ENCODE results near the gene PCSK2.

Gene PCSK2

DNA sequence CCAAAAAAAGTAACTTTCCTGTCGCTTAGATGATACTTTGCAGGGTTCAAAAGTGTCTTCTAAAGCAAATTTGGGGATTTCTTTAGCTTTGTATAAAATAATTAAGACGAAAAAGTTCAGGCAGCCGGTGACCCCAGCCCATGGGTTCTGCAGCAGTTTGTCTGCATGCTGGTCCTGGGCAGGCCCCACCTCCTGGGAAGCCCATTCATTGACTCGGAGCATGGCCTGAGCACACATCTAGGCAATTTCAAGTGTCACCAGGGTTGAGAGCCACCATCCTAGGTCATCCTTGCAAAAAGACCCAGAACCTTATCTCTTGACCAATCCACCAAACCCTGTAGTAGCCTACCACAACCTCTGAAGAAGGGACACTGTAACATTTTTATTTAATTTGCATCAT, 283.7 kb downstream of the PCSK2 start:
- Mint-ChIP-seq H3K4me1 (ENCODE audit: low read depth in 2 of 2) (peaks cover 33 to 36% of the 10 kb centered on the region in 2 donors), H3K4me3 (no peak overlapping the region), H3K9me3 (peaks cover 0 to 3% of the 10 kb centered on the region in 2 donors), H3K36me3 (ENCODE audit: insufficient read depth) (peaks cover 7% of the 10 kb centered on the region), H3K27ac (no peak overlapping the region), H3K27me3 (no peaks in the 10 kb centered on the region)
- DNase-seq, result no peak
- no peak for ATAC-seq (replicated peaks)

DNA sequence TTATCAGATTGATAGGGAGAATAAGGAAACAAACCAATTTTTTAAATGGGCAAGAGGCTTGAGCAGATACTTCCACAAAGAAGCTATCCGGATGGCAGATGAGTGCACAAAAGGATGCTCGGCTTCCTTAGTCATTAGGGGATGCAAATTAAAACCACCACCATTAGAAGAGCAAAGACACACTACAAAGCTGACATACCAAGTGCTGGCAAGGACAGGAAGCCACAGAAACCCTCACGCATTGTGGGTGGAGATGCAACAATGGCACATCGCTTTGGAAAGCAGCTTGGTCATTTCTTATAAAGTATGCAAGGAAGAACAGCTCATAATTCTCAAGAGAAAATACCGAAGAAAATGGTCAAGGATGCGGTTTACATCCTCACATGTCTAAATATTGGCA, 284.6 kb downstream of the PCSK2 start:
- Mint-ChIP-seq H3K27me3 (no peaks in the 10 kb centered on the region), H3K4me1 (ENCODE audit: low read depth in 2 of 2) (peaks cover 26 to 29% of the 10 kb centered on the region in 2 donors), H3K4me3 (peak overlapping the region; percentile 21 to 49), H3K27ac (peak overlapping the region in 1 of 2 donors; percentile 41), H3K9me3 (peaks cover 0 to 3% of the 10 kb centered on the region in 2 donors), H3K36me3 (ENCODE audit: insufficient read depth) (peaks cover 4% of the 10 kb centered on the region)
- ATAC-seq (replicated peaks), result peak; percentile 67
- no peak for DNase-seq

DNA sequence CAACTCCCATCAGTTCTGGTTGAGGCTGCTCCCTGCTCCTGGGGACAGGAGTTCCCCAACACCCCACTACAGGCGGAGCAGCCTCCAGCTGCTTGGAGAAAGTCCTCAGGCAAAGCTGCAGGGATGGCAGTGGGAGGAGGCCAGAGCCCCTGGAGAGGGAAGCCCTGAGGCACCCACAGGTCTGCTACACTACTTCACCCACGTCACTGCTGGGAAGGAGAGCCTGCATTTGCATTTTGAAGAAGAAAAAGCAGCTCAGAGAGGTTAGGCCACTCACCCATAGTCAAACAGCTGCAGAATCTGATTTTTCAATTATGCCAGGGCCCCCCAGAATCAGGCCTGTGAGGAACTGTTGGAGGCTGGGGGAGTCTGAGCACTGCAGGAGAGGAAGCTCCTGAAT, 287.1 kb downstream of the PCSK2 start:
- H3K4me1 Mint-ChIP-seq (ENCODE audit: low read depth in 2 of 2), result peaks cover 16 to 18% of the 10 kb centered on the region in 2 donors
- peaks cover 0 to 3% of the 10 kb centered on the region in 2 donors for H3K9me3 Mint-ChIP-seq
- ATAC-seq (replicated peaks), result no peak
- peaks cover 4% of the 10 kb centered on the region for H3K36me3 Mint-ChIP-seq (ENCODE audit: insufficient read depth)
- DNase-seq, result no peak
- no peak overlapping the region for H3K4me3 Mint-ChIP-seq
- no peaks in the 10 kb centered on the region for H3K27me3 Mint-ChIP-seq
- no peak overlapping the region for H3K27ac Mint-ChIP-seq

DNA sequence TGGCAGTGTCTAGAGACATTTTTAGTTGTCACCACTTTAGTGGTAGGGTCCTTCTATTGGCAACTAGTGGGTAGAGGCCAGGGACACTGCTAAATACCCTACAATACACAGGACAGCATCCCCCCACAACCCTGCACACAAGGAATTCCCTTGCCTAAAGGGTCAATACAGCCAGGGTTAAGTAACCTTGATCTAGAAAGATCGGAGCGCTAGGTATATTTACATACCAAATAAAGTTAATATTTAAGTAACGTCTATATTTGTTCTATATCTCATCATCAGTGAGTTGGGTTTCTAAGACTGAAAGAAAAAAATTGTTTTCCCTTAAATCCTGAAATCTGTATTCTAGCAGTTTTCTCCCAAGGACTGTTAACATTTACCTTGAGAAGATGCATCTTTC, 288.2 kb downstream of the PCSK2 start:
- no peaks in the 10 kb centered on the region for H3K27me3 Mint-ChIP-seq
- DNase-seq, result no peak
- H3K4me1 Mint-ChIP-seq (ENCODE audit: low read depth in 2 of 2), result peaks cover 16 to 17% of the 10 kb centered on the region in 2 donors
- no peak overlapping the region for H3K4me3 Mint-ChIP-seq
- H3K36me3 Mint-ChIP-seq (ENCODE audit: insufficient read depth), result peaks cover 4% of the 10 kb centered on the region
- no peak for ATAC-seq (replicated peaks)
- peaks cover 0 to 3% of the 10 kb centered on the region in 2 donors for H3K9me3 Mint-ChIP-seq
- H3K27ac Mint-ChIP-seq, result no peak overlapping the region

DNA sequence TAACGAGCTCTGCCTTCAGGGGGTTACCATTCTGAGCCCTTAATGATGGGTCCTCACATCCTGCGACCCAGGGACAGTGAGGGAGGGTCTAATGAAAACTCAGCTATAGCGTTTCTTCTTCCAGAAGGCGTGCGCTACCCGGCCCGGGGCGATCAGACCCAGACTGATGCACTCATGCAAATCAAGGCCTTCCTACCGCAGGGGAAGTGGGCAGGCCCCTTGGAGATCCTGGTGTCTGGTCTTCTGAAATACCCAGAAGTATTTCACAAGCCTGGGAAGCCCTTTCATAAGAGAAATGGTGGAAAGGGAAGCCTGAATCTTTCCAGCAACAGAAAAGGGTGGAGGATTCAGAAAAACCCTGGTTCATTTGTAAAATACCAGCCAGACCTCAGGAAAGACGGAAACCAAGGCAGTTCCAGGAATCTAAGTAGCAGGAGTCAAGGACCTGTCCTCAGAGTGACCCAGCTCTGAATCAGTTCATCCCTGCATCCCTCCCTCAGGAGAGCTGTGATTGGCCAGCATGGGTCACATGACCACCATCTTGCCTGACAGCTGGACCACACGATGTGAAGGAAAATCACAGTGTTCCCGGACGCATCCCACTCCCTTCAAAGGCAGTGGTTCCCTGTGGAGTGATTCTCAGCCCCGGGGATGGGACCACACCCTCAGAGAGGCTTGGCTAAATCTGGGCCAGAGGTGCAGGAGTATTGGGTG, 291.7 kb downstream of the PCSK2 start:
- H3K27ac Mint-ChIP-seq, result no peak overlapping the region
- ATAC-seq (replicated peaks), result no peak
- H3K9me3 Mint-ChIP-seq, result no peaks in the 10 kb centered on the region
- H3K4me1 Mint-ChIP-seq (ENCODE audit: low read depth in 2 of 2), result peaks cover 3% of the 10 kb centered on the region in 2 donors
- H3K36me3 Mint-ChIP-seq (ENCODE audit: insufficient read depth), result no peaks in the 10 kb centered on the region
- H3K4me3 Mint-ChIP-seq, result no peak overlapping the region
- DNase-seq, result no peak
- H3K27me3 Mint-ChIP-seq, result no peaks in the 10 kb centered on the region

DNA sequence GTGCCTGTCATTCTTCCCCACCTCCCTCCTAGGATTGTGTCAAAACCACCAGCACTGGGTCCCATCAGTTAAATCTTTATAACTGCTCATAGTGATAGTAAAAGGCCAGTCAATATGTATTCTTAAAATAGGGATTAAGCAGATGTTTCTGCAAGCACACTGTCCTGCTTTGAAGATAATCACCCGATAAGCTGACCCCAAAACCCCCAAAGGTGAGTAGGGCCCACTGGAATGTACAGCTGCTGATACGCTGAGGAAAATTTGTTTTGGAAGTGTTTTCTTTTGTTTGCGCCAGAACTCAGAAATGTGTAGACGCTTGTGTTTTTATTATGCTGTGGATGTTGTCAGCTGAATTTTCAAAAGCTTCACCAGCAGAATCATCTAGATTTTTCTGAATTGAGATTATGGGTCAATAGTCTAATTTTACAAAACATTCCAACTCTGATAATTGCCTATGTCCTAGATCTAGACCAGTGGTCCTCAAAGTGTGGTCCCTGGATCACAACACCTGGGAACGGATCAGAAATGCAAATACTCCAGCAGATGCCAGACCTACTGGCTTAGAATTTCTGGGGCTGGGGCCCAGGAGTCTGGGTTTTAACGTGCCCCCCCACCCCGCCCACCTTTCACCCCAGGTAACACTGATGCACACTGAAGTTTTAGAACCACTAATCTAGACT, 292.9 kb downstream of the PCSK2 start:
- H3K27me3 Mint-ChIP-seq, result no peaks in the 10 kb centered on the region
- H3K4me1 Mint-ChIP-seq (ENCODE audit: low read depth in 2 of 2), result peaks cover 3% of the 10 kb centered on the region in 2 donors
- no peak overlapping the region for H3K4me3 Mint-ChIP-seq
- no peaks in the 10 kb centered on the region for H3K36me3 Mint-ChIP-seq (ENCODE audit: insufficient read depth)
- DNase-seq (no peak), ATAC-seq (replicated peaks) (no peak)
- H3K27ac Mint-ChIP-seq, result no peak overlapping the region
- no peaks in the 10 kb centered on the region for H3K9me3 Mint-ChIP-seq

DNA sequence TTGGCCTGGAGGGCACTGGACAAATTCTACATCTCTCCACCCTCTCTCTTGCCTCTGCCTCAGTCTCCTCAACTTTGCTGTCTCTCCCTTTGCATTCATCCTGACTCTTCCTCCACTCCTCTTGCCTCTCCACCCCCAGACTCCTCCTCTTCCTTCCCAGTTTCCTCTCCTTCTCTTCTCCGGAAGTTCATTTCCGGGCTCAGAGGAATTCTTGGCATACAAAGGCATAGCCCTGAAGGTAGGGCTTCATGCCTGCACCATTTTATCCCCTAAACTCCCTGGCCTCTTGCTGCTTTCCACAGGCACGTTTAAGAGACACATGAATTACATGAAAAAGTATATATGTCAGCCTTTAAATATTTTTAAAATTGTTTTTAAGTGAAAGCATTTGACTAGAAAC, 293.7 kb downstream of the PCSK2 start:
- no peak for ATAC-seq (replicated peaks)
- DNase-seq, result no peak
- no peaks in the 10 kb centered on the region for H3K9me3 Mint-ChIP-seq
- peak overlapping the region in 1 of 2 donors; percentile 80 for H3K27ac Mint-ChIP-seq
- peaks cover 3% of the 10 kb centered on the region in 2 donors for H3K4me1 Mint-ChIP-seq (ENCODE audit: low read depth in 2 of 2)
- no peaks in the 10 kb centered on the region for H3K36me3 Mint-ChIP-seq (ENCODE audit: insufficient read depth)
- H3K27me3 Mint-ChIP-seq, result no peaks in the 10 kb centered on the region
- H3K4me3 Mint-ChIP-seq, result no peak overlapping the region

DNA sequence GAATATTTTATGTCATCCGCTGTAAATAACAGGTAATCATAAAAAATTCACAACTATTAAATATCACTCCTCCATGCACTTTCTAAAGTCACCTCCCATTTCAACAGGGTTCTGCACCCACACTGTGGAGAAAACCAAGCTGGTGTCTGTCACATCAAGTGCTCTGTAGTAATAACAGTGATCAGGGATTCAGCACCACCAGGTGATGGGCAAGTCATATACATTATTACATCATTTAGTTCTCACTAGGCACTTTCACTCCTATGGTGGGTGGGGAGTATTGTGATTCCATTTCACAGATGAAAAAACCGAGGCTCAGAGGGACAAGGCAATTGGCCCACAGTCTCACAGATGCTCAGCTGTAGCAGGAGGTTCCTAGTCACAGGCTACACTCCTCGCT, 295.7 kb downstream of the PCSK2 start:
- ATAC-seq (replicated peaks) (no peak), DNase-seq (no peak)
- H3K27ac Mint-ChIP-seq, result no peak overlapping the region
- H3K27me3 Mint-ChIP-seq, result no peaks in the 10 kb centered on the region
- no peaks in the 10 kb centered on the region for H3K9me3 Mint-ChIP-seq
- H3K4me1 Mint-ChIP-seq (ENCODE audit: low read depth in 2 of 2), result peaks cover 3% of the 10 kb centered on the region in 2 donors
- no peaks in the 10 kb centered on the region for H3K36me3 Mint-ChIP-seq (ENCODE audit: insufficient read depth)
- no peak overlapping the region for H3K4me3 Mint-ChIP-seq

DNA sequence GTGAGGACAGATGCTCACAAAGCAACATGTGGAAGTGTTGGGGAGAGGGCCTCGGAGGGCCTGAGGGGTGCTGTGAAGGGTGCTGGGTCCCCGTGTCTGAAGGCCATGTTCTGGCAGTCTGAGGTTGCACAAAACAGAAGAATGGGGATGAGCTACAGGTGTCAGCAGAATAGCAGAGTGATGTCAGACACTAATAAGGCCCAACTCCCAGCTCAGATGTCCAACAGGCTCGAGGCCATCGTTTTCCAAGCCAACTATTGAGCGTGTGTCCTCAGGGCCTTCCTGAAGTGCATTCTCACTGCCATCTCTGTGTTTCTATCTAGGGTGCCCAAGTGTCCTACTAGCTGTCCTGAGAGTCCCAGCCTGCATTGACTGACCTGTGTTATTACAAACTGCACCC, 296.5 kb downstream of the PCSK2 start:
- Mint-ChIP-seq H3K27ac (no peak overlapping the region), H3K4me1 (ENCODE audit: low read depth in 2 of 2) (peaks cover 3% of the 10 kb centered on the region in 2 donors), H3K4me3 (no peak overlapping the region), H3K27me3 (no peaks in the 10 kb centered on the region), H3K9me3 (no peaks in the 10 kb centered on the region), H3K36me3 (ENCODE audit: insufficient read depth) (no peaks in the 10 kb centered on the region)
- DNase-seq (no peak), ATAC-seq (replicated peaks) (no peak)

DNA sequence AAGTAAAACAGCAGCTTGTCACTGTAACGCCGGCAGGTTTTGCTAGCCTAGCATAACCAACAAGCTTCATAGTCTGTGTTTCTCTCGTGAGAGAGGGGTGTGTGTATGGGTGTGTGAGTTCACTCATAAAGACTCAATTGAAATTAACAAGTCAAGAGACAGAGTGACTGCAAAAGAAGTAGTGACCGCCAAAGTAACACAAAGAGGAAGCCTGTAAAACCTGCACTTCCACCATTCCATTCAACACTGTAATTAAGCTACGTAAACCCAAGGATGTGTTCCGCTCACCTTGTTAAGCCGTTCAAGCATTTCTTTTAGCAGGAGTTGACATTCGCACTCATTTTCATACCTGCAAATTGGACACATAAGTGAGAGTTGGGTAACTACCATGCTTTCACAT, 297.7 kb downstream of the PCSK2 start:
- Mint-ChIP-seq H3K27ac (no peak overlapping the region), H3K4me1 (ENCODE audit: low read depth in 2 of 2) (peaks cover 3% of the 10 kb centered on the region in 2 donors), H3K9me3 (no peaks in the 10 kb centered on the region), H3K27me3 (peaks cover 0 to 7% of the 10 kb centered on the region in 2 donors), H3K4me3 (no peak overlapping the region), H3K36me3 (ENCODE audit: insufficient read depth) (no peaks in the 10 kb centered on the region)
- ATAC-seq (replicated peaks) (no peak), DNase-seq (no peak)

DNA sequence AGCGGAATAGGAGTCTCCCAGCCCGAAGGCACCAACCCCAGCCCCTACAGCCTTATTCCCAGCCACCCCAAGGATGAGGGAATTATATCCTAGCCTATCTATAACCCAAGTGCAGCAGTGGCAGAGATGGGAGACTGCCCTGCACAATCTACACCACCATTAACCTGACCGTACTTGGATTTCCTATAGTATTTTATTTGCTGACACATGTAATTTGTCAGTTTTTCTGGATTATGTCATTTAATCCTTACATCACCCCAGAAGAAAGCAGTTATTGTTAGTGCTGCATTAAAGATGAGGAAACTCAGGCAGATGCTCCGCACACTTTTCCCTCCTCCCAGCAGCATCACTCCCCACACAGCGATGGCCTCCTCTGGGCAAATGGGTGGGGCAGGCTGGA, 298.3 kb downstream of the PCSK2 start:
- no peak for ATAC-seq (replicated peaks)
- no peak overlapping the region for H3K27ac Mint-ChIP-seq
- DNase-seq, result no peak
- H3K36me3 Mint-ChIP-seq (ENCODE audit: insufficient read depth), result no peaks in the 10 kb centered on the region
- H3K27me3 Mint-ChIP-seq, result peaks cover 0 to 12% of the 10 kb centered on the region in 2 donors
- H3K9me3 Mint-ChIP-seq, result no peaks in the 10 kb centered on the region
- peaks cover 3% of the 10 kb centered on the region in 2 donors for H3K4me1 Mint-ChIP-seq (ENCODE audit: low read depth in 2 of 2)
- no peak overlapping the region for H3K4me3 Mint-ChIP-seq

DNA sequence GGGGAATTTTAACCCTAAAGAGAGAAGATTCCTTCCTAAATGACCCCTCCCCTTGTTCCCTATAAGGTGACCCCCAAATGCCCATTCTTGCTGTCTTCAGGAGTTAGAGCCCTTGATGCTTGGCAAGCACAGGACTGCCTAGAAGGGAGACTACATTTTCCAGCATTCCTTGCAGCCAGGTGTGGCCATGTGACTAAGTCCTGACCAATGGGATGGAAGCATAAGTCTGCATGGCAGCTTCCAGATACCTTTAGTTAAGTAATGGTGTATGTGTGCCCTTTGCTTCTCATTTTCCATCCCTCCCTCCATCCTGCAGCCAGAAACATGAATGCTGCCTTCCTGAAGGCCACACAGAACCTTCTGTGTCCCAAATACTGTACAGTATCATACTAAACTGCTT, 298.8 kb downstream of the PCSK2 start:
- Mint-ChIP-seq H3K27me3 (peaks cover 0 to 16% of the 10 kb centered on the region in 2 donors), H3K4me3 (no peak overlapping the region), H3K36me3 (ENCODE audit: insufficient read depth) (no peaks in the 10 kb centered on the region), H3K4me1 (ENCODE audit: low read depth in 2 of 2) (peaks cover under 1 to 4% of the 10 kb centered on the region in 2 donors), H3K27ac (no peak overlapping the region), H3K9me3 (no peaks in the 10 kb centered on the region)
- ATAC-seq (replicated peaks) (peak; percentile 65), DNase-seq (peak in 1 of 3 experiments; percentile 18)

DNA sequence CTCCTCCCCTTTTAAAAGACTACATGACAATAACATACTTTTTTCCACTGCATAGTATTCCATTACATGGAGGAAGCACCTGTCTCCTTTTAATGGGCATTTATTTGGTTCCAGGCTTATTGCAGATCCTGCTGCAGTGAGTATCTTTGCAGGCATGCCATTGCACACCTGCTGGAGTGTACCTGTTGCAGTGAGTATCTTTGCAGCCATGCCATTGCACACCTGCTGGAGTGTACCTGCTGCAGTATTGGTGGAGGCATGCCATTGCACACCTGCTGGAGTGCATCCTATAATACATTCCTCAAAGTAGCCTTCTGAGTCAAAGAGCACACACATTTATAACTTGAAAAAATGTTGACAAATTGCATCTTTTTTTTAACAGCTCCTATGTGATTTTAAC, 302.7 kb downstream of the PCSK2 start:
- Mint-ChIP-seq H3K4me3 (no peak overlapping the region), H3K27me3 (peaks cover 0 to 16% of the 10 kb centered on the region in 2 donors), H3K9me3 (no peaks in the 10 kb centered on the region), H3K36me3 (ENCODE audit: insufficient read depth) (no peaks in the 10 kb centered on the region), H3K4me1 (ENCODE audit: low read depth in 2 of 2) (peaks cover 7 to 19% of the 10 kb centered on the region in 2 donors), H3K27ac (no peak overlapping the region)
- ATAC-seq (replicated peaks), result no peak
- no peak for DNase-seq

DNA sequence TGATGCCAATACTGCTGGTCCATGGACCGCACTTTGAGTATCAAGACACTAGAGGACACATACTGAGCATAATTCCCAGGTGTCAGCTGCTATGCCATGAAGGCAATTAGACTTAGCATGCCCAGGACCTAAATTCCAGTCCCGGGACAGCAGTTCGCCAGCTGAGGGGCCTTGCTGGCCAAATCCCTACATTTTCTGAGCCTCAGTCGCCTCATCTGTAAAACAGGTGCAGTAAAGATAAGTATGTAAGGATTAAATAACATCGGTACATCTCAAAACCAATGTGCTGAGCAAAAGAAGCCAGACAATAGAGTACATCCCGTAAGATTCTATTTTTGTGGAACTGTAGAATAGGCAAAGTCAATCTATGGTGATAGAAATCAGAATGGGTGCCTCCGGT, 303.3 kb downstream of the PCSK2 start:
- Mint-ChIP-seq H3K4me1 (ENCODE audit: low read depth in 2 of 2) (peaks cover 7 to 19% of the 10 kb centered on the region in 2 donors), H3K27ac (peak overlapping the region in 1 of 2 donors; percentile 79), H3K4me3 (peak overlapping the region; percentile 56 to 67), H3K36me3 (ENCODE audit: insufficient read depth) (no peaks in the 10 kb centered on the region), H3K9me3 (no peaks in the 10 kb centered on the region), H3K27me3 (peaks cover 0 to 16% of the 10 kb centered on the region in 2 donors)
- ATAC-seq (replicated peaks), result no peak
- no peak for DNase-seq

All from effector memory CD8-positive, alpha-beta T cell (primary cell).